Mononuclear cell (primary cell): ENCODE data around the gene DNAH6. TPM values are rescaled to one million over a fixed set of nuclear protein-coding genes. Genes with fewer than 3 reads are reported as not detected.

Experiments used
- H3K27me3 ChIP-seq: 2 replicates; pipeline ENCODE4 v1.6.0; 2011; ENCODE audit warnings: low read length, control low read depth; ENCODE audit not compliant: insufficient read depth
- H3K4me1 ChIP-seq: 2 replicates; pipeline ENCODE4 v1.5.1; 2011; ENCODE audit warnings: mild to moderate bottlenecking, low read length, control low read depth; ENCODE audit not compliant: insufficient read depth
- H3K4me3 ChIP-seq: 2 replicates; pipeline ENCODE4 v1.5.1; 2011; ENCODE audit warnings: mild to moderate bottlenecking, low read length, moderate library complexity
- H3K9me3 ChIP-seq: 2 replicates; pipeline ENCODE4 v1.5.1; 2011; ENCODE audit warnings: low read depth, mild to moderate bottlenecking, control low read depth, low read length
- total RNA-seq: library from RNA; depleted of rRNA; stranded (reverse); fragments of >200 nt; gene quantifications from one replicate; pipeline ENCODE4 v1.2.3, GENCODE V29; 2012

The DNAH6 gene
- total RNA-seq, 1 donor = 0.31 TPM

- no peaks in the 10 kb centered on the region for H3K27me3 ChIP-seq
- no peaks in the 10 kb centered on the region for H3K4me1 ChIP-seq
- H3K4me3 ChIP-seq = no peak overlapping the region
- no peaks in the 10 kb centered on the region for H3K9me3 ChIP-seq
These were observed 276.7 kb downstream of the DNAH6 start for GRCh38 chr2:84792856-84793522.

- Histone ChIP-seq H3K27me3 (no peaks in the 10 kb centered on the region), H3K4me3 (no peak overlapping the region), H3K9me3 (no peaks in the 10 kb centered on the region), H3K4me1 (no peaks in the 10 kb centered on the region)
These were observed 277.3 kb downstream of the DNAH6 start for GRCh38 chr2:84793641-84794040.

GRCh38 chr2:84796798-84797197 lies 280.5 kb downstream of the DNAH6 start:
- H3K9me3 ChIP-seq = no peaks in the 10 kb centered on the region
- H3K4me3 ChIP-seq = no peak overlapping the region
- H3K4me1 ChIP-seq = no peaks in the 10 kb centered on the region
- no peaks in the 10 kb centered on the region for H3K27me3 ChIP-seq

GRCh38 chr2:84797271-84797670 lies 281.0 kb downstream of the DNAH6 start:
- Histone ChIP-seq H3K9me3 (no peaks in the 10 kb centered on the region), H3K4me3 (no peak overlapping the region), H3K27me3 (no peaks in the 10 kb centered on the region), H3K4me1 (no peaks in the 10 kb centered on the region)

- Histone ChIP-seq H3K27me3 (no peaks in the 10 kb centered on the region), H3K4me1 (no peaks in the 10 kb centered on the region), H3K4me3 (no peak overlapping the region), H3K9me3 (no peaks in the 10 kb centered on the region)
These were observed 283.5 kb downstream of the DNAH6 start for GRCh38 chr2:84799772-84800171.

GRCh38 chr2:84800194-84800805 lies 284.0 kb downstream of the DNAH6 start:
- no peaks in the 10 kb centered on the region for H3K27me3 ChIP-seq
- no peak overlapping the region for H3K4me3 ChIP-seq
- no peaks in the 10 kb centered on the region for H3K9me3 ChIP-seq
- no peaks in the 10 kb centered on the region for H3K4me1 ChIP-seq

GRCh38 chr2:84801811-84802210 lies 285.5 kb downstream of the DNAH6 start:
- no peak overlapping the region for H3K4me3 ChIP-seq
- no peaks in the 10 kb centered on the region for H3K9me3 ChIP-seq
- no peaks in the 10 kb centered on the region for H3K4me1 ChIP-seq
- no peaks in the 10 kb centered on the region for H3K27me3 ChIP-seq

GRCh38 chr2:84805250-84805958 lies 289.1 kb downstream of the DNAH6 start:
- Histone ChIP-seq H3K4me1 (no peaks in the 10 kb centered on the region), H3K9me3 (no peaks in the 10 kb centered on the region), H3K4me3 (no peak overlapping the region), H3K27me3 (no peaks in the 10 kb centered on the region)

GRCh38 chr2:84807063-84807485 lies 290.8 kb downstream of the DNAH6 start:
- Histone ChIP-seq H3K27me3 (no peaks in the 10 kb centered on the region), H3K4me3 (no peak overlapping the region), H3K9me3 (no peaks in the 10 kb centered on the region), H3K4me1 (no peaks in the 10 kb centered on the region)

GRCh38 chr2:84808279-84808678 lies 292.0 kb downstream of the DNAH6 start:
- H3K4me3 ChIP-seq = no peak overlapping the region
- H3K4me1 ChIP-seq = no peaks in the 10 kb centered on the region
- H3K9me3 ChIP-seq = no peaks in the 10 kb centered on the region
- no peaks in the 10 kb centered on the region for H3K27me3 ChIP-seq

- Histone ChIP-seq H3K27me3 (no peaks in the 10 kb centered on the region), H3K4me1 (no peaks in the 10 kb centered on the region), H3K9me3 (no peaks in the 10 kb centered on the region), H3K4me3 (no peak overlapping the region)
These were observed 295.6 kb downstream of the DNAH6 start for GRCh38 chr2:84811839-84812431.

GRCh38 chr2:84815146-84815545 lies 298.8 kb downstream of the DNAH6 start:
- Histone ChIP-seq H3K9me3 (no peaks in the 10 kb centered on the region), H3K4me3 (no peak overlapping the region), H3K4me1 (peaks cover 14% of the 10 kb centered on the region), H3K27me3 (no peaks in the 10 kb centered on the region)

GRCh38 chr2:84816426-84817026 lies 300.2 kb downstream of the DNAH6 start:
- no peaks in the 10 kb centered on the region for H3K9me3 ChIP-seq
- H3K4me1 ChIP-seq = peaks cover 14% of the 10 kb centered on the region
- H3K4me3 ChIP-seq = no peak overlapping the region

GRCh38 chr2:84817239-84817655 lies 300.9 kb downstream of the DNAH6 start:
- peaks cover 14% of the 10 kb centered on the region for H3K4me1 ChIP-seq
- no peak overlapping the region for H3K4me3 ChIP-seq

More at GRCh38 chr2:84816426-84817026, 300.2 kb downstream of the DNAH6 start:
- no peaks in the 10 kb centered on the region for H3K27me3 ChIP-seq

GRCh38 chr2:84821806-84822205 lies 305.5 kb downstream of the DNAH6 start:
- H3K4me3 ChIP-seq = no peak overlapping the region
- H3K4me1 ChIP-seq = peaks cover 14% of the 10 kb centered on the region
- H3K27me3 ChIP-seq = no peaks in the 10 kb centered on the region
- no peaks in the 10 kb centered on the region for H3K9me3 ChIP-seq

More at GRCh38 chr2:84817239-84817655, 300.9 kb downstream of the DNAH6 start:
- Histone ChIP-seq H3K27me3 (no peaks in the 10 kb centered on the region), H3K9me3 (no peaks in the 10 kb centered on the region)
